Stomach (tissue), 9 donors: ENCODE data around the gene PTGIR. TPM values are rescaled to one million over a fixed set of nuclear protein-coding genes. Genes with fewer than 3 reads are reported as not detected.

ENCODE experiments used
- DNase-seq, 2 donors: peaks; one replicate each; pipeline versions ENCODE4 v3.0.0 to v3.0.0-alpha.2; 2013 to 2019
- H3K27ac ChIP-seq, 5 donors: fragments of 200-600 bp in 4 of 5; sonication (generic) in 4 of 5; one replicate each; pipeline ENCODE4 v1.5.1; 2013 to 2019; ENCODE audit warnings: mild to moderate bottlenecking in 1 of 5, moderate library complexity in 1 of 5
- H3K27me3 ChIP-seq, 3 donors: fragments of 200-600 bp; sonication (generic); one replicate each; pipeline ENCODE4 v1.5.1; 2017 to 2019; ENCODE audit warnings: mixed run types in 1 of 3
- H3K36me3 ChIP-seq, 4 donors: fragments of 200-600 bp; sonication (generic); 1 replicate in 3 of 4; 2 replicates in 1 of 4; pipeline ENCODE4 v1.5.1; 2016 to 2019
- H3K4me1 ChIP-seq, 4 donors: fragments of 200-600 bp; sonication (generic); one replicate each; pipeline ENCODE4 v1.5.1; 2016 to 2019
- H3K4me3 ChIP-seq, 4 donors: fragments of 200-600 bp; sonication (generic) in 3 of 4; one replicate each; pipeline ENCODE4 v1.5.1; 2016 to 2019; ENCODE audit warnings: mild to moderate bottlenecking in 1 of 4
- H3K9me3 ChIP-seq, 4 donors: fragments of 200-600 bp; sonication (generic); one replicate each; pipeline ENCODE4 v1.5.1; 2016 to 2019
- CTCF ChIP-seq, 7 experiments: fragments of 450-650 bp in 4 of 7; fragments of 200-600 bp in 3 of 7; sonication (generic) in 3 of 7; IDR thresholded peaks; one replicate each; pipeline ENCODE4 v1.5.1; 2016 to 2019; ENCODE audit warnings: antibody characterized with exemption in 7 of 7, control low read depth in 2 of 7, mild to moderate bottlenecking in 1 of 7
- EP300 ChIP-seq: sonication (generic); formaldehyde crosslinking; IDR thresholded peaks from one replicate; pipeline ENCODE4 v1.6.1; 2017; ENCODE audit warnings: antibody characterized with exemption
- POLR2A ChIP-seq, 4 donors: fragments of 450-650 bp; IDR thresholded peaks; one replicate each; pipeline ENCODE4 v1.6.1; 2016; ENCODE audit warnings: antibody characterized with exemption in 4 of 4, control low read depth in 2 of 4, mild to moderate bottlenecking in 1 of 4, moderate library complexity in 1 of 4
- POLR2AphosphoS5 ChIP-seq, 3 donors: sonication (generic); formaldehyde crosslinking; IDR thresholded peaks; one replicate each; pipeline ENCODE4 v1.6.1; 2016; ENCODE audit warnings: antibody characterized with exemption in 3 of 3
- WGBS, 5 donors: extraction: QIAGEN DNeasy Blood & Tissue Kit in 3 of 5; methylation state at CpG; one replicate each; pipeline versions ENCODE4 v1.1.5 to v1.1.7; 2013 to 2018; 5-methylcytosine and 5-hydroxymethylcytosine counted together
- intact Hi-C: fragments of 100-400 bp; cut with DNase I; formaldehyde crosslinking; loops from one replicate; pipeline ENCODE4 v1.15.1; 2023; ENCODE audit warnings: low total_unique reads
- polyA plus RNA-seq, 3 donors: library from polyadenylated mRNA; stranded (reverse); fragments of 200-250 nt; gene quantifications; one replicate each; pipeline ENCODE4 v1.2.3, GENCODE V29; 2013
- total RNA-seq, 5 donors: library from RNA; depleted of rRNA; stranded (reverse); fragments of >200 nt; gene quantifications; one replicate each; pipeline versions ENCODE4 v1.1.0 to v1.2.3, GENCODE V29; 2014 to 2016
- donor health status: healthy with polysubstance abuse.
- donor health status: Bipolar disorder and iron deficiency.
- donor health status: healthy.

Gene PTGIR
- total and polyA plus RNA-seq, 8 donors, result 1.6 to 6.7 (median 1.8) TPM; not detected in 2

- Histone ChIP-seq H3K27ac (peak overlapping the region; percentile 32 to 87 (median 86)), H3K9me3 (no peaks in the 10 kb centered on the region), H3K27me3 (no peaks in the 10 kb centered on the region), H3K36me3 (no peaks in the 10 kb centered on the region), H3K4me1 (peaks cover 32 to 66% (median 49%) of the 10 kb centered on the region in 4 donors), H3K4me3 (no peak overlapping the region)
- DNase-seq, result no peak
- intact Hi-C loops, result no loop called here
- TF ChIP-seq EP300, result no peak
- no peak for TF ChIP-seq POLR2A (IDR thresholded peaks at IDR 0.05)
- TF ChIP-seq CTCF (IDR thresholded peaks at IDR 0.05), result no peak
- no peak for TF ChIP-seq POLR2AphosphoS5 (IDR thresholded peaks at IDR 0.05)
- WGBS, 5 donors, result 79 to 88% (median 87%) methylated on average over 9 to 12 of the region's 12 CpGs
These were observed 842 bp upstream of the PTGIR start for GRCh38 chr19:46625731-46626130.

GRCh38 chr19:46623915-46624502 is 880 bp downstream of the PTGIR start:
- Histone ChIP-seq H3K36me3 (no peaks in the 10 kb centered on the region), H3K27ac (peak overlapping the region in 4 of 5 donors; percentile 84 to 87 (median 86)), H3K4me3 (peak overlapping the region; percentile 29 to 40 (median 33)), H3K9me3 (no peaks in the 10 kb centered on the region), H3K4me1 (peaks cover 45 to 70% (median 56%) of the 10 kb centered on the region in 4 donors), H3K27me3 (no peaks in the 10 kb centered on the region)
- intact Hi-C loops, result no loop called here
- DNase-seq, result no peak
- WGBS, 5 donors, result 83 to 91% (median 89%) methylated on average over 19 to 35 of the region's 35 CpGs
- TF ChIP-seq POLR2AphosphoS5 (IDR thresholded peaks at IDR 0.05) (no peak), EP300 (no peak), POLR2A (IDR thresholded peaks at IDR 0.05) (no peak), CTCF (IDR thresholded peaks at IDR 0.05) (no peak)

GRCh38 chr19:46622118-46622446 is 2.8 kb downstream of the PTGIR start:
- Histone ChIP-seq H3K27me3 (no peaks in the 10 kb centered on the region), H3K9me3 (no peaks in the 10 kb centered on the region), H3K4me1 (peaks cover 55 to 85% (median 70%) of the 10 kb centered on the region in 4 donors), H3K27ac (peak overlapping the region in 4 of 5 donors; percentile 73 to 89 (median 75)), H3K36me3 (no peaks in the 10 kb centered on the region), H3K4me3 (peak overlapping the region; percentile 10 to 29 (median 24))
- 39 to 56% (median 53%) methylated on average over 7 of the region's 7 CpGs for WGBS, 5 donors
- intact Hi-C loops, result no loop called here
- TF ChIP-seq EP300, result no peak
- no peak for TF ChIP-seq CTCF (IDR thresholded peaks at IDR 0.05)
- no peak for TF ChIP-seq POLR2A (IDR thresholded peaks at IDR 0.05)
- no peak for TF ChIP-seq POLR2AphosphoS5 (IDR thresholded peaks at IDR 0.05)
- no peak for DNase-seq

GRCh38 chr19:46621191-46622117 is 3.4 kb downstream of the PTGIR start:
- Histone ChIP-seq H3K27ac (peak overlapping the region; percentile 38 to 89 (median 74)), H3K4me3 (peak overlapping the region; percentile 10 to 29 (median 24)), H3K4me1 (peaks cover 61 to 90% (median 77%) of the 10 kb centered on the region in 4 donors), H3K27me3 (no peaks in the 10 kb centered on the region), H3K36me3 (no peaks in the 10 kb centered on the region), H3K9me3 (no peaks in the 10 kb centered on the region)
- 47 to 56% (median 52%) methylated on average over 28 to 32 of the region's 32 CpGs for WGBS, 5 donors
- TF ChIP-seq EP300, result no peak
- no peak for TF ChIP-seq POLR2AphosphoS5 (IDR thresholded peaks at IDR 0.05)
- intact Hi-C loops, result no loop called here
- DNase-seq, result no peak
